ENCODE measurements around the gene MCCC1.
"Not testable (repeated sequence)": the region's sequence is repeated elsewhere in the genome, so short reads cannot be mapped to it uniquely, and the experiment has no call there.

MCCC1 gene

DNA sequence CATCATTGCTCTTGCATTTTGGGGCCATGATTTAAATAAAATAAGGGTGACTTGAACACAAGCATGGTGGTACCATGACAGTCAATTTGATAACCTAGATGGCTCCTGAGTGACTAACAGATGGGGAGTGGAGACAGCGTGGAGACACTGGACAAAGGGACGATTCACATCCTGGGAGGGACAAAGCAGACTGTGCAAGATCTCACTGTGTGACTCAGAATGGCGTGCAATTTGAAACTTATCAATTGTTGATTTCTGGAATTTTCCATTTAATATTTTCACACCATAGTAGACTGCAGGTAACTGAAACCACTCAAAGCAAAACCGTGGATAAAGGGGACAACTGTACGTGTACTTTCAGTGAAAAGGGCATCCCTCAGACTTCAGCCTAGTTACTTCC, 25.5 kb downstream of the MCCC1 start:
- no peak for DNase-seq
- TF ChIP-seq, protein P1, sequence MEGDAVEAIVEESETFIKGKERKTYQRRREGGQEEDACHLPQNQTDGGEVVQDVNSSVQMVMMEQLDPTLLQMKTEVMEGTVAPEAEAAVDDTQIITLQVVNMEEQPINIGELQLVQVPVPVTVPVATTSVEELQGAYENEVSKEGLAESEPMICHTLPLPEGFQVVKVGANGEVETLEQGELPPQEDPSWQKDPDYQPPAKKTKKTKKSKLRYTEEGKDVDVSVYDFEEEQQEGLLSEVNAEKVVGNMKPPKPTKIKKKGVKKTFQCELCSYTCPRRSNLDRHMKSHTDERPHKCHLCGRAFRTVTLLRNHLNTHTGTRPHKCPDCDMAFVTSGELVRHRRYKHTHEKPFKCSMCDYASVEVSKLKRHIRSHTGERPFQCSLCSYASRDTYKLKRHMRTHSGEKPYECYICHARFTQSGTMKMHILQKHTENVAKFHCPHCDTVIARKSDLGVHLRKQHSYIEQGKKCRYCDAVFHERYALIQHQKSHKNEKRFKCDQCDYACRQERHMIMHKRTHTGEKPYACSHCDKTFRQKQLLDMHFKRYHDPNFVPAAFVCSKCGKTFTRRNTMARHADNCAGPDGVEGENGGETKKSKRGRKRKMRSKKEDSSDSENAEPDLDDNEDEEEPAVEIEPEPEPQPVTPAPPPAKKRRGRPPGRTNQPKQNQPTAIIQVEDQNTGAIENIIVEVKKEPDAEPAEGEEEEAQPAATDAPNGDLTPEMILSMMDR (IDR thresholded peaks at IDR 0.05; ENCODE audit: low read depth, low read length): no peak
- H3K36me3 ChIP-seq: 0 out of 2 replicates have a peak, but pooled peaks cover 4% of the 10 kb centered on the region
- H3K9me3 ChIP-seq (ENCODE audit: severe bottlenecking): no peaks in the 10 kb centered on the region
- H3K27me3 ChIP-seq (ENCODE audit: insufficient read depth, low read depth, severe bottlenecking): no peaks in the 10 kb centered on the region
- H3K4me3 ChIP-seq (ENCODE audit: low read depth, low read length): no peak overlapping the region
- no peak overlapping the region for H3K27ac ChIP-seq

DNA sequence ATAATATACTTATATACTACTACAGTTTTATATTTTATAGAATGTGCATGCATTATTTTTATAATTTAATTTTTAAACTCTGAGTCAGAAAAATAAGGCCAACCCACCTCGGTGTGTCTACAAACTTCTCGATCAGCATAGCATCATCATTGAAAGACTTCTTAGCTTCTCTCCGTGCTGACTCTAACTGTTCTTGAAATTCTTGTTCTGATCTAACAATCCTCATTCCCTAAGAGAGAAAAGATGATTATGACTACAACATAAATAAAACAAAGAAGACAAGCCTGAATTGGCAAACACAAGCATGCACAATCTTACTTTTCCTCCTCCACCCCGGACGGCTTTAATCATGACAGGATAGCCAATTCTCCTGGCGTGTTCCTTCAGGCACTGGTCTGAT, 28.4 kb downstream of the MCCC1 start:
- TF ChIP-seq, protein P1 (IDR thresholded peaks at IDR 0.05; ENCODE audit: low read depth, low read length): no peak
- H3K9me3 ChIP-seq (ENCODE audit: severe bottlenecking): no peaks in the 10 kb centered on the region
- no peak for DNase-seq
- H3K36me3 ChIP-seq: no peaks in the 10 kb centered on the region
- no peak overlapping the region for H3K27ac ChIP-seq
- no peaks in the 10 kb centered on the region for H3K27me3 ChIP-seq (ENCODE audit: insufficient read depth, low read depth, severe bottlenecking)
- no peak overlapping the region for H3K4me3 ChIP-seq (ENCODE audit: low read depth, low read length)

DNA sequence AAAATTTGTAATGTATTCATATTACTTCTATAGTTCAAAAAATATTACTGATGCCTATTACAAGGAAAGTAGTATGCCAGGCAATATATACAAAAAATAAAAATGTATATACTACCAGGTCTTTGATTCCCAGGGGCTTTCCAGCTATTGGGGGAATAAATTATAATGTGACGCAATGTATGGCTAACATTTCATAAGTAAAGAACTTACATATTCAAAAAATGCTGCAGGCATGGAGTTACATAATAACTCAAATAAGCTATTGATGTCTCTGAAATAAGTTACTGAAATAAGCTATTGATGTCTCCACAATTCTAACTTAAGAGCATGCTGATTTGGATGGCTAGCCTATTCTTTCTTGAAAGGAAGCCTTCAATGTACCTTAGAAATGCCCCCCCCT, 30.2 kb downstream of the MCCC1 start:
- Histone ChIP-seq H3K9me3 (ENCODE audit: severe bottlenecking) (no peaks in the 10 kb centered on the region), H3K36me3 (no peaks in the 10 kb centered on the region), H3K4me3 (ENCODE audit: low read depth, low read length) (no peak overlapping the region), H3K27me3 (ENCODE audit: insufficient read depth, low read depth, severe bottlenecking) (no peaks in the 10 kb centered on the region), H3K27ac (no peak overlapping the region)
- TF ChIP-seq, protein P1 (IDR thresholded peaks at IDR 0.05; ENCODE audit: low read depth, low read length): no peak
- DNase-seq: no peak

DNA sequence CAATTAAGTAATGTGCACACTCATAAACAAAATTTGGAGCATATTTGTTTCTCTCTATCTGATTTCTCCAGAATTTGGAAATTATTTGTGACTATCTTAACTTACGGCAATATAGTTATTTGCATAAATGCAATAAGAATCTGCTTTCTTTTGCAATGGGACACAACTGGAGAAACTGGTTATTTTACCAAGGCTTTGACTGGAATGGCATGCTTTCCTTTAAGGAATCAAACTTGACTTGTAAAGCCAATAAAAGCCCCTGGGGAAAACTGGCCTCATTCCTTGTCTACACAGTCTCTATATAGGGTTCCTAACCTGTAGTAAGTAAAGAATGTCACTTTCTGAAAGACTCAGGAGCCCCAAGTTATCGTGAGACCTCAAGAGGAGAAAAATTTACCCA, 32.4 kb downstream of the MCCC1 start:
- H3K27ac ChIP-seq; H3K4me3 ChIP-seq (ENCODE audit: low read depth, low read length); H3K9me3 ChIP-seq (ENCODE audit: severe bottlenecking); H3K36me3 ChIP-seq; H3K27me3 ChIP-seq (ENCODE audit: insufficient read depth, low read depth, severe bottlenecking); DNase-seq: not testable (repeated sequence)

DNA sequence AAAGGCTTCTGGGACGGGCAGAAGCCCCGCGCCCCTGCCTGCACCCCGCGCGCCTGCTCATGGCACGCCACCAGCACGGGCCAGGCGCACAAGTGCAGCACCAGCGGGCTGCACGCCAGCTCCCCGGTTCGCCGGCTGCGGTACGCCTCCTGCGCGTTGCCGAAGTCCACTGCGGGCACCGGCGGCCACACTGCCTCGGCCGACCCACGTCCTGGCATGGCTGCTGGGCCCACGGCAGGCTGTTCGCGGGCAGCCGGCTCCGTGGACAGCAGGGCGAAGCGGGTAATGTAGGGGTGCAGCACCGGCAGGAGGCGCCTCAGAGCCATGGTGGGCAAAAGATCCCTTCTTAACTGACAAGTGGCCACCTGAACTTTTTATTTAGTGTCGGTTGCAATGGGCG, 34.8 kb downstream of the MCCC1 start:
- DNase-seq: no peak
- H3K4me3 ChIP-seq (ENCODE audit: low read depth, low read length): no peak overlapping the region
- H3K9me3 ChIP-seq (ENCODE audit: severe bottlenecking): no peaks in the 10 kb centered on the region
- H3K27ac ChIP-seq: no peak overlapping the region
- TF ChIP-seq, protein P1 (IDR thresholded peaks at IDR 0.05; ENCODE audit: low read depth, low read length): no peak
- no peaks in the 10 kb centered on the region for H3K36me3 ChIP-seq
- no peaks in the 10 kb centered on the region for H3K27me3 ChIP-seq (ENCODE audit: insufficient read depth, low read depth, severe bottlenecking)

DNA sequence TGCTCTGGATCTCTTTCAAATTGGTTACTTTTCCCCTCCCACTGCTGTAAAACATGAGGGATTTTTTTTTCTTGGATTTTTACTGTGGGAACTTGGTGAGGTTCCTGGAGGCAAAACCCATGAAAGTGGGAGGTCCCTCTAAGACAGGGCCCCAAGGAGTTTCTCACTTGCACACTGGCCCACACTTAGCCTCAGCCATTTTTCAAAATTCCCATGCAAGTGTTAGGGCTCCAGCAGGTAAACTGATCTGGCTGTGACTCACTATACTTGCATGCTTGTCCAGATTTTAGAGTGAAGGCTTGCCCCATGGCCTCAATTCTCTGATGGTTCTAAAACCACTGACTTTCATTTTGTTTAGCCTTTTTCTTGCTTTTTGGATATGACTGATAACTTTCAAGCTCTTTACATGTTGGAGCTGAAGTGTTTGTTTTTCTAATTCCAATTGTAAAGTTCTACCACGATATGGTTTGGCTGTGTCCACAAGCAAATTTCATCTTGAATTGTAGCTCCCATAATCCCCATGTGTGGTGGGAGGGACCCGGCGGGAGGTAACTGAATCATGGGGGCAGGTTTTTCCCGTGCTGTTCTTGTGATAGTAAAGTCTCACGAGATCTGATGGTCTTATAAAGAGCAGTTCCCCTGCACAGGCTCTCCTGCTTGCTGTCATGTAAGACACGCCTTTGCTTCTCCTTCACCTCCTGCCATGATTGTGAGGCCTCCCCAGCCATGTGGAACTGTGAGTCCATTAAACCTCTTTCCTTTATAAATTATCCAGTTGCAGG, 37.7 kb downstream of the MCCC1 start:
- H3K36me3 ChIP-seq: no peaks in the 10 kb centered on the region
- no peak for DNase-seq
- no peaks in the 10 kb centered on the region for H3K27me3 ChIP-seq (ENCODE audit: insufficient read depth, low read depth, severe bottlenecking)
- H3K4me3 ChIP-seq (ENCODE audit: low read depth, low read length): no peak overlapping the region
- H3K27ac ChIP-seq: no peak overlapping the region
- H3K9me3 ChIP-seq (ENCODE audit: severe bottlenecking): no peaks in the 10 kb centered on the region
- TF ChIP-seq, protein P1 (IDR thresholded peaks at IDR 0.05; ENCODE audit: low read depth, low read length): no peak

All from WERI-Rb-1 (cell line).